Muscle layer of colon (tissue), 2 donors: ENCODE data around the gene MAPK6.
"Not testable (repeated sequence)": the region's sequence is repeated elsewhere in the genome, so short reads cannot be mapped to it uniquely, and the experiment has no call there.

ENCODE experiments used
- H3K27ac ChIP-seq: one replicate; pipeline ENCODE4 v1.7.0; 2013; ENCODE audit warnings: low read depth, mild to moderate bottlenecking, low read length, moderate library complexity
- H3K27me3 ChIP-seq, 2 donors: one replicate each; pipeline ENCODE4 v1.7.0; 2013; ENCODE audit warnings: low read length in 2 of 2, mild to moderate bottlenecking in 2 of 2; ENCODE audit not compliant: insufficient read depth in 2 of 2, control insufficient read depth in 1 of 2
- H3K36me3 ChIP-seq: one replicate; pipeline ENCODE4 v1.7.0; 2013; ENCODE audit warnings: mild to moderate bottlenecking, low read length; ENCODE audit not compliant: insufficient read depth
- H3K4me1 ChIP-seq: one replicate; pipeline ENCODE4 v1.7.0; 2013; ENCODE audit warnings: mild to moderate bottlenecking, low read length; ENCODE audit not compliant: insufficient read depth
- H3K4me3 ChIP-seq, 2 donors: one replicate each; pipeline ENCODE4 v1.7.0; 2013; ENCODE audit warnings: low read length in 2 of 2, low read depth in 1 of 2, mild to moderate bottlenecking in 1 of 2, moderate library complexity in 1 of 2
- H3K9ac ChIP-seq: one replicate; pipeline ENCODE4 v1.7.0; 2013; ENCODE audit warnings: low read length
- H3K9me3 ChIP-seq: one replicate; pipeline ENCODE4 v1.7.0; 2013; ENCODE audit warnings: mild to moderate bottlenecking, low read length
- donor health status: abdominal sarcoma.
- donor health status: Adenocarcinoma of cecum.

MAPK6 gene

GRCh38 chr15:52002351-52002750, 16.7 kb upstream of the MAPK6 start:
- Histone ChIP-seq H3K9me3 (no peaks in the 10 kb centered on the region), H3K27ac (no peak overlapping the region), H3K9ac (no peak overlapping the region), H3K4me1 (no peaks in the 10 kb centered on the region), H3K36me3 (no peaks in the 10 kb centered on the region), H3K27me3 (no peaks in the 10 kb centered on the region), H3K4me3 (no peak overlapping the region)

GRCh38 chr15:52003089-52003488, 15.9 kb upstream of the MAPK6 start:
- not testable (repeated sequence) for H3K4me1 ChIP-seq, H3K4me3 ChIP-seq, H3K9ac ChIP-seq, H3K27me3 ChIP-seq, H3K9me3 ChIP-seq, H3K27ac ChIP-seq, H3K36me3 ChIP-seq

- Histone ChIP-seq H3K9me3 (no peaks in the 10 kb centered on the region), H3K36me3 (no peaks in the 10 kb centered on the region)
These were observed 15.3 kb upstream of the MAPK6 start for GRCh38 chr15:52003710-52004109.

GRCh38 chr15:52004806-52005205, 14.2 kb upstream of the MAPK6 start:
- Histone ChIP-seq H3K4me1 (no peaks in the 10 kb centered on the region), H3K9me3 (no peaks in the 10 kb centered on the region), H3K4me3 (no peak overlapping the region), H3K27me3 (no peaks in the 10 kb centered on the region), H3K9ac (no peak overlapping the region), H3K27ac (no peak overlapping the region), H3K36me3 (no peaks in the 10 kb centered on the region)

More at GRCh38 chr15:52003710-52004109, 15.3 kb upstream of the MAPK6 start:
- Histone ChIP-seq H3K4me3 (no peak overlapping the region), H3K27ac (no peak overlapping the region), H3K27me3 (no peaks in the 10 kb centered on the region), H3K4me1 (no peaks in the 10 kb centered on the region), H3K9ac (no peak overlapping the region)

- Histone ChIP-seq H3K4me1 (peaks cover 5% of the 10 kb centered on the region), H3K9me3 (no peaks in the 10 kb centered on the region), H3K36me3 (no peaks in the 10 kb centered on the region), H3K27me3 (no peaks in the 10 kb centered on the region), H3K9ac (no peak overlapping the region), H3K4me3 (no peak overlapping the region), H3K27ac (no peak overlapping the region)
These were observed 13.0 kb upstream of the MAPK6 start for GRCh38 chr15:52005748-52006701.

GRCh38 chr15:52006702-52007340, 12.2 kb upstream of the MAPK6 start:
- Histone ChIP-seq H3K9me3 (no peaks in the 10 kb centered on the region), H3K27ac (no peak overlapping the region)

GRCh38 chr15:52008359-52008697, 10.7 kb upstream of the MAPK6 start:
- H3K36me3 ChIP-seq = no peaks in the 10 kb centered on the region
- no peak overlapping the region for H3K27ac ChIP-seq
- no peak overlapping the region for H3K9ac ChIP-seq
- no peak overlapping the region for H3K4me3 ChIP-seq
- H3K9me3 ChIP-seq = no peaks in the 10 kb centered on the region
- H3K27me3 ChIP-seq = no peaks in the 10 kb centered on the region
- H3K4me1 ChIP-seq = peaks cover 18% of the 10 kb centered on the region

More at GRCh38 chr15:52006702-52007340, 12.2 kb upstream of the MAPK6 start:
- Histone ChIP-seq H3K4me3 (no peak overlapping the region), H3K36me3 (no peaks in the 10 kb centered on the region), H3K9ac (no peak overlapping the region), H3K4me1 (peaks cover 13% of the 10 kb centered on the region), H3K27me3 (no peaks in the 10 kb centered on the region)

GRCh38 chr15:52008698-52009434, 10.2 kb upstream of the MAPK6 start:
- no peaks in the 10 kb centered on the region for H3K9me3 ChIP-seq
- peaks cover 18% of the 10 kb centered on the region for H3K4me1 ChIP-seq
- no peaks in the 10 kb centered on the region for H3K27me3 ChIP-seq
- H3K9ac ChIP-seq = no peak overlapping the region
- H3K36me3 ChIP-seq = no peaks in the 10 kb centered on the region
- no peak overlapping the region for H3K27ac ChIP-seq
- H3K4me3 ChIP-seq = no peak overlapping the region

GRCh38 chr15:52010633-52011595, 8.1 kb upstream of the MAPK6 start:
- Histone ChIP-seq H3K9ac (no peak overlapping the region), H3K4me1 (peaks cover 18% of the 10 kb centered on the region), H3K27me3 (no peaks in the 10 kb centered on the region), H3K9me3 (no peaks in the 10 kb centered on the region), H3K27ac (peak overlapping the region; percentile 60), H3K4me3 (no peak overlapping the region), H3K36me3 (no peaks in the 10 kb centered on the region)

GRCh38 chr15:52011711-52012144, 7.3 kb upstream of the MAPK6 start:
- Histone ChIP-seq H3K4me1 (peaks cover 18% of the 10 kb centered on the region), H3K27ac (no peak overlapping the region), H3K36me3 (no peaks in the 10 kb centered on the region), H3K27me3 (no peaks in the 10 kb centered on the region), H3K9ac (no peak overlapping the region), H3K9me3 (no peaks in the 10 kb centered on the region), H3K4me3 (no peak overlapping the region)
